K562 (cell line): ENCODE measurements around the gene NXPH4.

Experiments
- CTCF ChIP-seq, 3 experiments: IDR thresholded peaks in 2 of 3; conservative IDR thresholded peaks in 1 of 3; 2 replicates each; pipeline ENCODE4 v1.5.1; 2011 to 2012; ENCODE audit warnings: low read length in 3 of 3, mild to moderate bottlenecking in 3 of 3, control low read depth in 2 of 3, improper control_type of control experiment in 1 of 3, inconsistent platforms in 1 of 3, low read depth in 1 of 3, mixed read lengths in 1 of 3, moderate library complexity in 1 of 3; ENCODE audit not compliant: insufficient read depth in 2 of 3
- HINFP ChIP-seq: fragments of 450-650 bp; conservative IDR thresholded peaks from 2 replicates; pipeline ENCODE4 v1.6.1; 2016; ENCODE audit warnings: missing genetic modification characterization, low read depth, mild to moderate bottlenecking, control low read depth, missing compliant biosample characterization
- ZBTB43 ChIP-seq: sonication (generic); formaldehyde crosslinking; IDR thresholded peaks from 2 replicates; pipeline ENCODE4 v1.8.0; 2023; ENCODE audit warnings: mild to moderate bottlenecking, missing genetic modification reagents
- ZNF830 ChIP-seq: fragments of 250-450 bp; sonication (Bioruptor Pico); IDR thresholded peaks from 2 replicates; pipeline ENCODE4 v1.5.0; 2021; ENCODE audit warnings: mild to moderate bottlenecking

- TF ChIP-seq HINFP (tag), result no peak
- no peak for TF ChIP-seq CTCF (IDR thresholded peaks at IDR 0.05 in 2 of 3, conservative IDR thresholded peaks at IDR 0.05 in 1 of 3; ENCODE audit: insufficient read depth in 2 of 3, low read depth in 1 of 3, low read length in 3 of 3)
- TF ChIP-seq ZNF830 (CRISPR knock-in tag), result no peak
- no peak for TF ChIP-seq ZBTB43 (CRISPR knock-in tag)
Observed at GRCh38 chr12:57222286-57223190, 5.9 kb downstream of the NXPH4 start.
